Large intestine (tissue), 1 donor: Measurements from ENCODE around the gene TIMM23B. TPM values are rescaled to one million over a fixed set of nuclear protein-coding genes. Genes with fewer than 3 reads are reported as not detected.

ENCODE experiments used
- polyA plus RNA-seq: library from polyadenylated mRNA; unstranded; fragments of 120-200 nt; gene quantifications from one replicate; pipeline ENCODE4 v1.2.1, GENCODE V29; 2013

TIMM23B gene
- polyA plus RNA-seq, 1 donor = 18.0 TPM

Other genes starting within 250 kb of the TIMM23B start
- 20.0 TPM for gene OGDHL, start 179.7 kb upstream of the TIMM23B start, polyA plus RNA-seq
- 21.5 TPM for gene PARG, start within 50 bp of the TIMM23B start, polyA plus RNA-seq
- gene AGAP6, start 46.4 kb downstream of the TIMM23B start, polyA plus RNA-seq = 24.7 TPM
- 59.4 TPM for gene WASHC2A, start 125.9 kb downstream of the TIMM23B start, polyA plus RNA-seq